HG02938 (cell line): Measurements from ENCODE around the gene ASPSCR1.

Experiments
- ATAC-seq: cut with Tn5 transposase; IDR thresholded peaks from one replicate; pipeline ENCODE4 v1.9.1; 2021; ENCODE audit warnings: mild to moderate bottlenecking, moderate library complexity; ENCODE audit not compliant: unreplicated experiment

ASPSCR1 gene

DNA sequence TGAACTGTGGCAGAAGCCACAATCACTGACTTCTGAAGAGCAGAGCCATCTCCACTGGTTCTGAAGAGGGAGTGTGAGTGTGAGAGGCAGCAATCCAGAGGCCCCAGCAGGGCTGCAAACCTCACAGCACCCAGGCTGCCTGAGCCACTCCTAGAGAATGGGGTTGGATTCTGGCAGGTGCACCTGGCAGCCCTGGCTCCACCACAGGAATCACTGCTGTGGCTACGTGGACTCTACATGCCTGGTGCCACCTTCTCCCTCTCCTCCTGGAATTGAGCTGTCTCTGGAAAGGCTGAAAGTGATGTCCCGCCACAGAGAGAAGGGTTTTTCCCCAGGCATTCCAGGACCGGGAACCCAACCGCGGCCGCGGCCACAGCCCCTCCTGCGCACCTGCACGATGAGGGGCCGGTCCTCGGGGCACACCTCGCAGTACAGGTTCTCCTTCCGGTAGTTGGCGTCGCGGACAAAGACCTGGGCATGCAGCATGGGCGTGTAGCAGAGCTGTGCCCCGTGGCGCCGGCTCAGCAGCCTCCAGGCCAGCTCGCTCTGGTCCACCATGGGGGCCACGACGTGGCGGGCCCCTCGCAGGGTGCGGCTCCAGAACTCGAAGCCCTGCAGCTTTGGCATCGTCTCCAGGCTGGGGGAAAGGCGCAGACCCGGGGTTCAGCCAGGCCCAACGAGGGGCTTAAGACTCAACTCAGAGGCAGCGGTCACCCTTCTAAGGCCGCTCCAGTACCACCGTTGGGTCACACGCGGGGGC lies 87.2 kb downstream of the ASPSCR1 start:
- ATAC-seq: no peak

DNA sequence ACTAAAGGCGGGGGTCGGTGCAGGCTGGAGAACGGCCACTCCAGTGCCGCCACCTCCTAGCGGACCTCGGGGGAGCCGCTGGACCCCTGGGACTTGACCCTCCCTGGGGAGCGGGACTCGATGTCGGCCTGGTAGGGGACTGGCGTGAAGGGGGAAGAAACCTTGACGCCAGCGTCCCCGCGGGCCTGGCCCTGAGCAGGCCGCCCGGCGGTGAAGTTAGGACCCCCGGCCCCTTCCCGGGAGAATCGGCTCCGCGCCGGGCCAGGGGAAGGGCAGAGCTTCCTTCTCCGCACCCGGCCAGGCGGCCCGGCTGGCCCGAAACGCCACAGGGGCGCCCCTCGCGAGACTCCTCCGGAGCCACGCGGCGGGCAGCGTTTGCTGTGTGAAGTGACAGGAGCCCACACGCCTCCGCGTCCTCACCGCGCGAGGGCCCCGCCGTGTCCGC lies 87.8 kb downstream of the ASPSCR1 start:
- no peak for ATAC-seq

DNA sequence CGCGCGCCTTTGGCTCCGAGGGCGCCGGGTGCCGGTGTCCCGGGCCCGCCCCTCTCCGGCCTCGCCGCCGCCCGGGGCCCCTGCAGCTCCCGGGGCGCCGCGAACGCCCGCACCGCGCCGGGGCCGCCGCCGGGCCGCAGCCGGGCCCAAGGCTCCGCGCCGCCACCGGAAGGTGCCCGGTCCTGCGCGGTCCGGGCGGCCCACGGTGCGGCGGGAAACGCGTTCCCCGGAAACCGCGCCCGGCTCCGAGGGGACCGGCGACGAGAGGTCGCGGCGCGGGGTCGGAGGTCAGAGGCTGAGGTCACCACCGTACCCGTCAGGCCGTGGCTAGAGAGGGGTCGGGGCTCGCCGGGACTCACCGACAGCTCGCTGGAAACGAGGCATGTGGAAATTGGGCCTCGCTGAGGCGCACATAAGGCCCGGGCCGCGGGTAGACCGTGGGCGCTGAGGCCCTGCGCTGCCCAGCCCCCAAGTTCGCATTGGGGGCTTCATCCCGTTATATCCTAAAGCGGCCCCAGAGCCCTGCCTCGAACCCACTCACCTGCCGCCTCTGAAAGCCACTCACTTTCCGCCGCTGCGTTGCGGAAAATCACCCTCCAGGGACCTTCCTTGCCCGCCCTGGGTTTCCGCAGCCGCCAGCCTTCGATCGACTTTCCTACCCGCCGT lies 88.3 kb downstream of the ASPSCR1 start, which contains the start of gene DUS1L:
TSS of gene DUS1L (minus strand) at position 167 of the 666 bp plus-strand sequence. CDS start 745 bp downstream, outside the sequence.
- ATAC-seq: no peak
